PC-3 (cell line): ENCODE data around the gene MEF2B. TPM values are rescaled to one million over a fixed set of nuclear protein-coding genes. Genes with fewer than 3 reads are reported as not detected.
A peak's percentile ranks its signal among the peaks of the same experiment; 100 is the strongest.

Experiments
- ATAC-seq: fragments of 200-7000 bp; cut with Tn5 transposase; 2 replicates; pipeline ENCODE4 v1.9.1; 2020; ENCODE audit warnings: mild to moderate bottlenecking, moderate library complexity
- BruUV-seq: library from RNA; stranded (reverse); fragments of 400-500 nt; replicated peaks from 2 replicates; lab custom pipeline; 2021; lab: Mats Ljungman, UMichigan
- CTCF ChIA-PET: fragments of 300-600 bp; sonication (Branson Sonifier 250); formaldehyde crosslinking; loops from one replicate; lab custom pipeline; 2022; ENCODE audit warnings: antibody characterized with exemption; lab: Charles Lee
- POLR2A ChIA-PET: fragments of 300-600 bp; sonication (Branson Sonifier 250); formaldehyde crosslinking; loops from one replicate; lab custom pipeline; 2022; ENCODE audit warnings: antibody characterized with exemption; ENCODE audit not compliant: unreplicated experiment; lab: Charles Lee
- DNase-seq: peaks from one replicate; pipeline ENCODE4 v3.0.0-alpha.2; 2015
- H2AFZ ChIP-seq: fragments of 300-600 bp; sonication (generic); 2 replicates; pipeline ENCODE4 v1.6.0; 2016; ENCODE audit warnings: antibody characterized with exemption, low read length
- H3F3A ChIP-seq: fragments of 300-600 bp; sonication (generic); one replicate; pipeline ENCODE4 v1.6.0; 2017; ENCODE audit warnings: antibody characterized with exemption, low read length, control low read depth, mild to moderate bottlenecking; ENCODE audit not compliant: unreplicated experiment
- H3K27ac ChIP-seq: fragments of 300-600 bp; sonication (generic); 2 replicates; pipeline ENCODE4 v1.5.1; 2016; ENCODE audit warnings: mild to moderate bottlenecking, low read length
- H3K27me3 ChIP-seq: fragments of 300-600 bp; sonication (generic); 2 replicates; pipeline ENCODE4 v1.6.1; 2016; ENCODE audit warnings: low read length, mixed read lengths
- H3K36me3 ChIP-seq: fragments of 300-600 bp; sonication (generic); 2 replicates; pipeline ENCODE4 v1.6.1; 2016; ENCODE audit warnings: low read depth, mixed run types, low read length, mixed read lengths
- H3K4me1 ChIP-seq: fragments of 300-600 bp; sonication (generic); 2 replicates; pipeline ENCODE4 v1.5.1; 2016; ENCODE audit warnings: low read length; ENCODE audit not compliant: insufficient read depth
- H3K4me2 ChIP-seq: fragments of 300-600 bp; sonication (generic); 2 replicates; pipeline ENCODE4 v1.6.0; 2016; ENCODE audit warnings: low read length
- H3K4me3 ChIP-seq: fragments of 300-600 bp; sonication (generic); 2 replicates; pipeline ENCODE4 v1.5.1; 2016; ENCODE audit warnings: mild to moderate bottlenecking, low read length, mixed read lengths
- H3K79me2 ChIP-seq: fragments of 300-600 bp; sonication (generic); 2 replicates; pipeline ENCODE4 v1.6.1; 2017; ENCODE audit warnings: low read length, mixed read lengths
- H3K9ac ChIP-seq: fragments of 300-600 bp; sonication (generic); 2 replicates; pipeline ENCODE4 v1.6.0; 2016; ENCODE audit warnings: mild to moderate bottlenecking, low read length
- H3K9me2 ChIP-seq: fragments of 300-600 bp; sonication (generic); replicated peaks from 2 replicates; pipeline ENCODE4 v1.6.1; 2016; ENCODE audit warnings: mixed run types, low read length, mixed read lengths
- H3K9me3 ChIP-seq: fragments of 300-600 bp; sonication (generic); 2 replicates; pipeline ENCODE4 v1.6.1; 2016; ENCODE audit warnings: low read length, mixed read lengths
- H4K20me1 ChIP-seq: fragments of 300-600 bp; sonication (generic); 2 replicates; pipeline ENCODE4 v1.6.1; 2016; ENCODE audit warnings: low read length, mixed read lengths
- EZH2 ChIP-seq: fragments of 300-600 bp; sonication (generic); IDR thresholded peaks from one replicate; pipeline ENCODE4 v1.6.1; 2017; ENCODE audit warnings: antibody characterized with exemption, mild to moderate bottlenecking, low read length; ENCODE audit not compliant: unreplicated experiment
- EZH2phosphoT487 ChIP-seq: fragments of 300-600 bp; sonication (generic); IDR thresholded peaks from 2 replicates; pipeline ENCODE4 v1.6.1; 2018; ENCODE audit warnings: mild to moderate bottlenecking, antibody characterized with exemption, low read length, borderline replicate concordance
- intact Hi-C: fragments of 100-400 bp; cut with micrococcal nuclease; formaldehyde crosslinking; loops from 2 replicates; pipeline ENCODE4 v1.9.0; 2023
- total RNA-seq: library from RNA; depleted of rRNA; stranded (reverse); fragments of >200 nt; gene quantifications from 2 replicates; pipeline ENCODE4 v1.2.3, GENCODE V29; 2014
- TF ChIP-seq, protein P1 (sequence below): fragments of 300-600 bp; sonication (generic); conservative IDR thresholded peaks from 2 replicates; pipeline ENCODE4 v1.5.1; 2017; ENCODE audit warnings: antibody characterized with exemption, low read depth, mild to moderate bottlenecking, low read length

MEF2B gene
- total RNA-seq, 1 experiment from 2014 or later = 0.22 TPM

DNA sequence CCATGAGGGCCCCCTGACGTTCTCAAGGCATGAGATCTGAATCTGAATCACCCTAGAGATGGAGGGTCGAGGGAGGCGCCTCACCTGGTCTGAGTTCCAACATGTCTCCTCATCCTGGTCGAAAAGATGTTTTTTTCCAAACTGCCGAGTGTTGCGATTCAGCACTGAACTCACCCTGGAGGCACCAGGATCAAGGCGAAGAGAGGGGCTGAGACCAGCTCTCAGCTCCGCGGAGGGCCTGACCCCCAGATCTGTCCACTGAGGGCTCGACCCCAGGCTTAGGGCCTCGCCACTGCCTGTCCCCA lies 32.6 kb upstream of the MEF2B start:
- TF ChIP-seq, protein P1, sequence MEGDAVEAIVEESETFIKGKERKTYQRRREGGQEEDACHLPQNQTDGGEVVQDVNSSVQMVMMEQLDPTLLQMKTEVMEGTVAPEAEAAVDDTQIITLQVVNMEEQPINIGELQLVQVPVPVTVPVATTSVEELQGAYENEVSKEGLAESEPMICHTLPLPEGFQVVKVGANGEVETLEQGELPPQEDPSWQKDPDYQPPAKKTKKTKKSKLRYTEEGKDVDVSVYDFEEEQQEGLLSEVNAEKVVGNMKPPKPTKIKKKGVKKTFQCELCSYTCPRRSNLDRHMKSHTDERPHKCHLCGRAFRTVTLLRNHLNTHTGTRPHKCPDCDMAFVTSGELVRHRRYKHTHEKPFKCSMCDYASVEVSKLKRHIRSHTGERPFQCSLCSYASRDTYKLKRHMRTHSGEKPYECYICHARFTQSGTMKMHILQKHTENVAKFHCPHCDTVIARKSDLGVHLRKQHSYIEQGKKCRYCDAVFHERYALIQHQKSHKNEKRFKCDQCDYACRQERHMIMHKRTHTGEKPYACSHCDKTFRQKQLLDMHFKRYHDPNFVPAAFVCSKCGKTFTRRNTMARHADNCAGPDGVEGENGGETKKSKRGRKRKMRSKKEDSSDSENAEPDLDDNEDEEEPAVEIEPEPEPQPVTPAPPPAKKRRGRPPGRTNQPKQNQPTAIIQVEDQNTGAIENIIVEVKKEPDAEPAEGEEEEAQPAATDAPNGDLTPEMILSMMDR = no peak
- no peak for TF ChIP-seq EZH2
- TF ChIP-seq EZH2phosphoT487 = no peak

DNA sequence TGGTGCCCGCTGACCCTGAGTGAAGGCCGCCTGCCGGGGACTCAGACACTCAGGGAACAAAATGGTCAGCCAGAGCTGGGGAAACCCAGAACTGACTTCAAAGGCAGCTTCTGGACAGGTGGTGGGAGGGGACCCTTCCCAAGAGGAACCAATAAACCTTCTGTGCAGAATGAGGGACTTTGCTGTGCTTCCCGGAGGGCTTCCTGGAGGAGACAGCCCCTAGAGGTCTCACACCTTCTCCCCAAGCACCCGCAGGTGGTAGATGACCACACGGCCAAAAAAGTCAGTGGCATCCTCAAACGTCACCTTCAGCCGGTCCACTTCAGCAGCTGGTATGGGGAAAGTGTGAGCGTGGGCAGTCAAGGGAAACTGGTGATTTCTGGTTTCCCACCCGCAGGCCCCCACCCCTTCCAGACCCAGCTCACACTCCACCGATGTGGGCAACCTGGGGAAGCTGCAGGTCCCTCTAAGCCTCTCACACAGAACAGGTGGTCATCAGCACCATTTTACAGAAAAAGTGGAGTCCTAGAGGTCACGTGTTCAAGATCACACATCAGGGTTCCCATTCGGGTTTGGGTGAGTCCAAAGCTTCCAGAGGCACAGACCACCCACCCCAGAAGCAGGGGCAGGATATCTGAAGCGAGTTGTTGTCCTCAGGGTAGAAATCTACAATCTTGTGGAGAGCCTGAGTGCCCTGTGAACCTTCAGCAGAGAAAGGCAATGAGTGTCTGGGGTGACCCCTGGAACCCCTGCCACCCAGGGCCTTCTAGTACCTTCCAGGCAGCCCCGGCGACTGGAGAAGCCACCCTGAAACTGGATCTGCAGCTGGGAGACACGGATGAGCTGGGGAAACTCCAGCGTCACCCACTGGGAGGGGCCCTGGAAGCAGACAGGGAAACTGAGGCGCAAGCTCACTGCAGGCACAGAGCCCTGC lies 31.9 kb upstream of the MEF2B start:
- no peaks in the 10 kb centered on the region for H4K20me1 ChIP-seq
- no peak overlapping the region for H3K27ac ChIP-seq

More for the DNA sequence above, 32.6 kb upstream of the MEF2B start:
- H2AFZ ChIP-seq = peak overlapping the region; percentile 93
- peaks cover 13% of the 10 kb centered on the region for H3K4me1 ChIP-seq
- DNase-seq = no peak
- no peaks in the 10 kb centered on the region for H3K9me3 ChIP-seq
- H3K9ac ChIP-seq = peak overlapping the region; percentile 95
- peak overlapping the region; percentile 73 for H3K27ac ChIP-seq
- H3K27me3 ChIP-seq = no peaks in the 10 kb centered on the region
- CTCF ChIA-PET = interaction anchor here (0.5 kb wide), 1 partner anchor 15 kb away, joined by 3 read pairs; no protein-coding TSS in a partner anchor
- BruUV-seq = no TSS peak
- H3K4me3 ChIP-seq = peak overlapping the region; percentile 79
- no peaks in the 10 kb centered on the region for H3F3A ChIP-seq
- peaks cover 13% of the 10 kb centered on the region for H3K36me3 ChIP-seq
- H3K9me2 ChIP-seq = no peaks in the 10 kb centered on the region
- peaks cover 20% of the 10 kb centered on the region for H3K79me2 ChIP-seq
- POLR2A ChIA-PET = no interaction called here
- peak overlapping the region; percentile 96 for H3K4me2 ChIP-seq
- H4K20me1 ChIP-seq = no peaks in the 10 kb centered on the region
- intact Hi-C loops = loop anchor here (1.0 kb wide), 1 partner anchor 10 kb away; the partner anchor contains the start of genes BORCS8 and RFXANK
- ATAC-seq = no peak; the same call in 1 of the 2 replicates

More for the DNA sequence above, 31.9 kb upstream of the MEF2B start:
- H3K4me3 ChIP-seq = peak overlapping the region; percentile 79
- no TSS peak for BruUV-seq
- intact Hi-C loops = no loop called here
- CTCF ChIA-PET = no interaction called here
- peaks cover 20% of the 10 kb centered on the region for H3K79me2 ChIP-seq
- H3K4me1 ChIP-seq = peaks cover 13% of the 10 kb centered on the region
- H3K9me3 ChIP-seq = no peaks in the 10 kb centered on the region
- H3K36me3 ChIP-seq = peaks cover 16% of the 10 kb centered on the region
- POLR2A ChIA-PET = no interaction called here
- no peak for TF ChIP-seq EZH2
- TF ChIP-seq EZH2phosphoT487 = no peak
- TF ChIP-seq, protein P1 = no peak
- peak overlapping the region; percentile 96 for H3K4me2 ChIP-seq
- H2AFZ ChIP-seq = no peak overlapping the region
- H3K9me2 ChIP-seq = no peaks in the 10 kb centered on the region
- H3F3A ChIP-seq = no peaks in the 10 kb centered on the region
- peak overlapping the region; percentile 95 for H3K9ac ChIP-seq
- no peak for DNase-seq
- no peaks in the 10 kb centered on the region for H3K27me3 ChIP-seq
- ATAC-seq = no peak
